GM21423 (cell line): Measurements from ENCODE around the gene ASCC2.

ENCODE experiments used
- ATAC-seq: cut with Tn5 transposase; IDR thresholded peaks from one replicate; pipeline ENCODE4 v1.9.1; 2021; ENCODE audit warnings: mild to moderate bottlenecking, moderate library complexity; ENCODE audit not compliant: unreplicated experiment

Gene ASCC2

DNA sequence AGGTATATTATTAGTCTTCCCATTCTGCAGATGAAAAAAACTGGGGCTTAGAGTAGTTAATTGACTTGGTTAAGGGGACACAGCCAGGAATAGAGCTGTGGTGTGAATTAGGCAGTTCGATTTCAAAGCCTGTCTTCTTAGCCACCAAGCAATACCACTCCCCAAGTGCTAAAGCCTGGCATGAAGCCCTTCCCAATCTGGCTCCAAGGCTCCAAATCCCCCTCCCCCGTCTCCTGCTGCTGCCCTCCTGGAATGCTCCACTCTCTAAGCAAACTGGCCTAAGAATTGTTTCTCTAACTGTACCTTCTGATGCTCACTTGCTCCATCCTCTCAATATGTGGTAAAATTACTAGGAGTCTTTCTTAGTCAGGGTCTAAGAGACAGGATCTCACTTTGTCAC is 18.6 kb downstream of the ASCC2 start:
- ATAC-seq = no peak

DNA sequence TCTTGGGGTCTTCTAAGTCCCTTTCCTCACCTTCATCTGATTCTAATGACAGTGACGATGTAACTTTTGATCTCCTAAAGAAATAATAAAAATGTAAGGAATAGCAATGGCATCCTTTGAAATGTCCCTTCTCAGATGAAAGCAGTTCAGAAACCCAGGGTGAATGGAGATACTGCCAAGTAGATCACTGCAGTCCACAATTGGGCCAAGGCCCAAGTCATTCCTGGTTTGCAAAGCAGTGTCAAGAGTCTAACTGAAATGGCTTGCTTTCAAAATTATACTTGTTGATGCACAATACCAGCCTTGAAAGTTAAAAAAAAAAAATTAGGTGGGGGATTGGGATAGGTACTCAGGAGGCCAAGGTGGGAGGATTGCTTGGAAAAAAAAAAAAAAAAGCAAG is 20.4 kb downstream of the ASCC2 start:
- no peak for ATAC-seq

- ATAC-seq = no peak
Observed at GRCh38 chr22:29816980-29817379, 21.1 kb downstream of the ASCC2 start.

DNA sequence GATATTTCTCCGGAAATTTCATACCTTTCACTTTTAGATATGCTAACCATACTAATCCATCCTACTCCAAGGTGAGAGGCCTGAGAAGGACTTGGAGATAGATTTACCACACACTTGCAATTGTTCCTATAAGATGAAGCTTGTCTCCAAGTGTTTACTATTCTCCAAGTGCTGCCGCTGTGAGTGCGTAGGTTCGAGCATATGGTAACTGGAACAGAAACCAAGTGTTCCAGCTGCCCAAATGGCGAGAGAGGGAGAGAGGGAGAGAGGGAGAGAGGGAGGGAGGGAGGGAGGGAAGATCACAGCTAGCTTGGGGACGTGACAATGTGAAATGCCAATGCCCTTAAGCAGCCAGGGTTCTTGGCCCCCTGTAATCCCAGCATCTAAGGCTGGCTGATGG is 21.5 kb downstream of the ASCC2 start:
- no peak for ATAC-seq

GRCh38 chr22:29816128-29816527 is 21.9 kb downstream of the ASCC2 start:
- no peak for ATAC-seq

GRCh38 chr22:29815580-29815979 is 22.5 kb downstream of the ASCC2 start:
- no peak for ATAC-seq

GRCh38 chr22:29814003-29814402 is 24.1 kb downstream of the ASCC2 start:
- no peak for ATAC-seq

DNA sequence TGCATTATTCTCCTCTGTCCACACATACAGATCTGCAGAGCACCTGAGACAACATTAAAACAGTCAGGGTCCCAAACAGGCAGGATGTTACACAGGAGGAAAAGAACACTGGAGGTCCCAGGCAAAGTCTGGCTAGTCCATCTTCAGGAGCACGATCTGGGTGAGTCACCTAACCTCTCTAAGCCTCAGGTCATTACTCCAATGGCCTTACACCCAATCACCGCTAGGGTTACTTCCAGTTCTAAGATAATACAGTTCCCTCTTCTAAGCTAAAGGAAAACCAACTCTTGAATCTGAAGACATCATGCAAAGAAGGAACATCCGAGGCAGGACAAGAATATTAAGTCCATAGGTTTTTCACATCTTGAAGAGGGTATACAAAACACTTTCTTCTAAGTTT is 24.5 kb downstream of the ASCC2 start:
- ATAC-seq = no peak

GRCh38 chr22:29813126-29813525 is 24.9 kb downstream of the ASCC2 start:
- no peak for ATAC-seq

- ATAC-seq = no peak
Observed at GRCh38 chr22:29811377-29811776, 26.7 kb downstream of the ASCC2 start.

GRCh38 chr22:29810216-29810615 is 27.9 kb downstream of the ASCC2 start:
- ATAC-seq = no peak

DNA sequence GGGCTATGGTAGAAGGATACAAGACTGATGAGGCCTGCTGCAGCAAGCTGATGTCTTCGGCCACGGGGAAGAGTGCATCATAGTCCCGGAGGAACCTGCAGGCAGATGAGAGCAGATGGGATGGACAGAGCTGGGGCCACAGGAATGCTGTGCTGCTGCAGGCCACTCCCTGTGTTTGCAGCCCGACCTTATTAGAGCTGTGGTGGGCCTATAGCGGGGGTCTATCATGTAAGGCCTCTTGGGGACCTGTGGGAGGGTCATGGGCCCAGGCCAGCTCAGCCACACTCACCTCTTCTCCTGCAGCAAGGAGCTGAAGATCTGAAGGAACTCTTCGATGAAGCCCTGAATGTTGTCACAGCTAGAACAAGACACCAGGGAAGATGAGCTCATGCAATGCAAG is 31.9 kb downstream of the ASCC2 start:
- no peak for ATAC-seq

DNA sequence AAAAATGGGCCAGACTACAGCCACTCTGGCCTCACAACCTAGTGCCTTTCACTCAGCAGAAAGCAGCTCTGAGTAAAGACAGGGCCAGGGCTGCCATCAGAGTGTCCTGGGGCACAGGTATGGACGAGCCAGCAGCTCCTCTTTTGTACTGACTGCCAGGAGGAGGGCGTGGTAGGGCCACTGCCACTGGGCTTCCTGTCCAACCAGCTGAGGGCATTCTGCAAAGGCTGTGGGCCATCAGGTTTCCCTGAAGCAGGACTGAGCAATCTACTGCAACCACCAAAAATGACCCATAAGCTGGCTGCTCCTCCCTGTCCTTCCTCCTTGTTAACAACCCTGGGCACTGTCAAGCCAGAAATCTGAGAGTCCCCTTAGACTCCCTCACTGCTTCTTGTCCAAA is 33.1 kb downstream of the ASCC2 start:
- ATAC-seq = no peak

DNA sequence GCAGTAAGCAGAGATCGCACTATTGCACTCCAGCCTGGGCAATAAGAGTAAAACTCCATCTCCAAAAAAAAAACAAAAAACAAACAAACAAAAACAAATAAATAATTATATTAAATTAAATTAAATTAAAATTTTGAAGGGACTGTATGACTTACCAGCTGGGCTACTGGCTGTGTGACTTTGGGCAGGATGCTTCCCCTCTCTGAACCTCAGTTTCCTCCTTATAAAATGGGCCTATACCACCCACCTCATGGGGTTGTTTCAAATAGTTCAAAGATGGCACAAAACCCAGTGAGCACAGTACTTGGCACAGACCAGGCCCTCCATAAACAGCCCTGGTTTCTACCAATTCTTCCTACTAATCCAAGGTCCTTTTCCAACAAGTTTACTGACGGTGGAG is 34.9 kb downstream of the ASCC2 start:
- ATAC-seq = no peak

- no peak for ATAC-seq
Observed at GRCh38 chr22:29801796-29802195, 36.3 kb downstream of the ASCC2 start.

- no peak for ATAC-seq
Observed at GRCh38 chr22:29801153-29801552, 36.9 kb downstream of the ASCC2 start.

DNA sequence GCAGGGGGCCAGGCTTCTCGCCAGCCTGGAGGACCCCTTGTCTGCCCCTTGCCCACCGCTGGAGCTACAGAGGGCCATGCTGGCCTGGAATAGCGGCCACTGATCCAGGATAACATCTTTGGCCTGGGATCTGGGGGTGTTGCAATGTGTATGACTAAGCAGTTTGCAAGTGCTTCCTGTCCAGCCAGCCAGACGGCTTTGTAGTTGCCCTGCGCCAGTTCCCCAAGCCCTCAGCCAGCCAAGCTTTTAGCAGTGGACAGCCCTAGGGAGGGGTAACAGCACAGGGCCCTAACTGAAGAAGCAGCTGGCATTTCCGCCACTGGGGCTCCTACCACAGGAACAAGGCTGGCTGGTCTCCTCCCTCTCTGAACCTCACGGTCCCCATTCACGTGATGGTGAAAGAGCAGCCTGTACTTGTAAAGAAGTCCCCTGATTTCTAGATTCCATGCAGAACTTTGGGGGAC is 38.8 kb downstream of the ASCC2 start:
- no peak for ATAC-seq

GRCh38 chr22:29798801-29799200 is 39.3 kb downstream of the ASCC2 start:
- ATAC-seq = no peak

GRCh38 chr22:29798318-29798717 is 39.8 kb downstream of the ASCC2 start:
- no peak for ATAC-seq

- peak; percentile 54 for ATAC-seq
Observed at GRCh38 chr22:29797351-29797750, 40.7 kb downstream of the ASCC2 start.

DNA sequence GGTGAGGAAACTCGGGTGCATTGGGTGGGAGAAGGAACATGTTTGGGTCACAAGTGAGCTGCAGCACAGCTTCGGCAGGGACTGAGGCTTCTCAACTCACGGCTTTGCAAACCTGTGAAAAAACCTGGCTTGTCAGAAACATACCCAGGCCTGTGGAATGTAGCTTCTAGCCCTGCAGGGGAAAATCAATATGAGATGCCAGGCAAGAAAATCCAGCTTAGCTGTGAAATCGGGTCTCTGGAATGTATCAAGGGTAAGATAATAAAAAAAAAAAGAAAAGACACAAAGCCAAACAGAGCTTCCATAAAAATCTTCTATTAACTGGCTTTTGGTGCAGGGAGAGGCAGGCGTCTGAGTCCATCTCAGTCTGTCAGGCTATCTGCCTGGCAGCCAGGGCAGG is 42.4 kb downstream of the ASCC2 start:
- ATAC-seq = no peak

DNA sequence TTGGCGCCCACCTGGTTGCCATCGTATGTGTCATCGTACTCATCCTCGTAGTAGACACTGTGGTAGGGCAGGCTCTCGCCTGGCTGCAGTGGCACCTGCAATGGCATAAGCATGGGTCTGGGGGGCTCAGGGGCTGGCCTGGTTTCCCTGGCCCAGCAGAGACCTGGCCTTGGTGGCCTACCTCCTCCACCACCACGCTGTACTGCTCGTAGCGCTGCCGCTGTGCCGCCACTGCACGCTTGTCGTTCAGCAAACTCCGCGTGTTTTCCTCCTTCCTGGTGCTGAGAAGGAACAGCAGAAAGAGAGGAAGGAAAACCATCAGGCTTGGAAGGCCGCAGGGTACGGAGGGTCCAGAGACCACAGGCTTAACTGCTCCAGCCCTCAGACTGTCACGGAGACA is 44.7 kb downstream of the ASCC2 start:
- no peak for ATAC-seq

DNA sequence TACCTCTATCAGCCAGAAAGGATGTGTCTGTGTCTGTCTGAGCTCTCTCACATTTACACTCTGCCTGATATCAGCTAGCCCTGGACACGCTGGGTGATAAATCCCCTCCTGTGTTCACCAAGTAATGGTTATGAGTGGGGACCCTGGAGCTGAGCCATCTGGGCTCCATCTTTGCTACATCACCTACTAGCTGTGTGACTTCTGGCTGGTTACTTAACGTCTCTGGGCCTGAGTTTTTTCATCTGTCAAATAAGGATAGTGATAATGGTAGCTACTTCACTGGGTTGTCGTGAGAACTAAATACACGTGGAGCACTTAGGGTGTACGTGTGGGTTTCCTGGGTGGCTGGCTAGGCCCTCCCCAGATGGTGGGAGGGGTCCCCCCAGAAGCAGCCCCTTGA is 48.0 kb downstream of the ASCC2 start:
- no peak for ATAC-seq
